ENCODE measurements around the gene GPR89B.

Gene GPR89B

DNA sequence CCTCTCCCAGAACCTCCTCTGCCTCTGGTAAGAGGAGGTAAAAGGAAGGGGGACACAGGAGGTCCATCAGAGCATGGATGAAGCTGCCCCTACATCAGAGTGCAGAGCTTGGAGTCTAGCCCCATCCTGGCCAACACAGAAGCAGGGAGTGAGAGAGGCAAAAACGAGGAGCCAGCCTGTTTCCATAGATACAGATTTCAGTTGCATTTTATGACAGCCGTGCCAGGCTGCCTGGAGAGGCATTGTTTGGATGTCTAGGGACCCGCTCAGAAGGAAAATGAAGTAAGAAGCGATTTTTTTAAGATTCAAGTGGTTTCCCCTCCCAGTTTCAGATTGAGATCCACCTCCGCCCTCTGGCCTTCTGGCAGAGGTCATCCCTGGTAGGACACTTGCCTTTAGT lies 37.1 kb upstream of the GPR89B start:
- TF ChIP-seq CSDC2 (CRISPR knock-in tag; IDR thresholded peaks at IDR 0.05) (no peak), RARB (CRISPR knock-in tag; IDR thresholded peaks at IDR 0.05) (no peak), ESRRG (CRISPR knock-in tag; IDR thresholded peaks at IDR 0.05) (no peak), GLIS3 (CRISPR knock-in tag; IDR thresholded peaks at IDR 0.05) (no peak), BACH2 (CRISPR knock-in tag; IDR thresholded peaks at IDR 0.05; ENCODE audit: borderline replicate concordance) (no peak)
- TF ChIP-seq, protein P1, sequence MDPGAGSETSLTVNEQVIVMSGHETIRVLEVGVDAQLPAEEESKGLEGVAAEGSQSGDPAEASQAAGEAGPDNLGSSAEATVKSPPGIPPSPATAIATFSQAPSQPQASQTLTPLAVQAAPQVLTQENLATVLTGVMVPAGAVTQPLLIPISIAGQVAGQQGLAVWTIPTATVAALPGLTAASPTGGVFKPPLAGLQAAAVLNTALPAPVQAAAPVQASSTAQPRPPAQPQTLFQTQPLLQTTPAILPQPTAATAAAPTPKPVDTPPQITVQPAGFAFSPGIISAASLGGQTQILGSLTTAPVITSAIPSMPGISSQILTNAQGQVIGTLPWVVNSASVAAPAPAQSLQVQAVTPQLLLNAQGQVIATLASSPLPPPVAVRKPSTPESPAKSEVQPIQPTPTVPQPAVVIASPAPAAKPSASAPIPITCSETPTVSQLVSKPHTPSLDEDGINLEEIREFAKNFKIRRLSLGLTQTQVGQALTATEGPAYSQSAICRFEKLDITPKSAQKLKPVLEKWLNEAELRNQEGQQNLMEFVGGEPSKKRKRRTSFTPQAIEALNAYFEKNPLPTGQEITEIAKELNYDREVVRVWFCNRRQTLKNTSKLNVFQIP (CRISPR knock-in tag; IDR thresholded peaks at IDR 0.05; ENCODE audit: borderline replicate concordance, low read depth) = no peak

DNA sequence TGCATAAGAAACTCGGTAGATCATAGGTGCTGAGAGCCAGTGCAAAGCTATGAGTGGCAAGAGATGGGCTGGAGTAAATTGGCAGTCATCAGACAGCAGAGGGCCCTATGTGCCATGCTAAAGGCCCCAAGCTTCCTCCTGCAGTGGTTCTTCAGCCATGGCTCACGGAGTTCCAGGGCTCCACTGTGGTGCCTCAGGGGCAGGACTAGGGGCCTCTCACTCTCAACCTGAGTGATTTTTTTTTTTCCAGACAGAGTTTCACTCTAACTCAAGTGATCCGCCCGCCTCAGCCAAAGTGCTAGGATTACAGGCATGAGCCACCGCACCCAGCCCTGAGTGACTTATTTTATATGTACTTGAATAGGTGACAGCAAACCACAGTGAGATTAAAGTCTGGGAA lies 36.0 kb upstream of the GPR89B start:
- ATAC-seq = peak; percentile 63
- TF ChIP-seq ZNF70 (CRISPR knock-in tag; IDR thresholded peaks at IDR 0.05) (no peak), ZFP30 (CRISPR knock-in tag; IDR thresholded peaks at IDR 0.05) (no peak), ESRRG (CRISPR knock-in tag; IDR thresholded peaks at IDR 0.05) (no peak), RARB (CRISPR knock-in tag; IDR thresholded peaks at IDR 0.05) (no peak), BACH2 (CRISPR knock-in tag; IDR thresholded peaks at IDR 0.05; ENCODE audit: borderline replicate concordance) (no peak), ZNF8 (CRISPR knock-in tag; IDR thresholded peaks at IDR 0.05) (no peak), TOX (CRISPR knock-in tag; IDR thresholded peaks at IDR 0.05; ENCODE audit: borderline replicate concordance) (no peak), ARNTL (CRISPR knock-in tag; IDR thresholded peaks at IDR 0.05; ENCODE audit: borderline replicate concordance, low read depth) (no peak), OSR1 (CRISPR knock-in tag; IDR thresholded peaks at IDR 0.05) (no peak), ZC3H10 (CRISPR knock-in tag; IDR thresholded peaks at IDR 0.05) (no peak)
- TF ChIP-seq, protein P2, sequence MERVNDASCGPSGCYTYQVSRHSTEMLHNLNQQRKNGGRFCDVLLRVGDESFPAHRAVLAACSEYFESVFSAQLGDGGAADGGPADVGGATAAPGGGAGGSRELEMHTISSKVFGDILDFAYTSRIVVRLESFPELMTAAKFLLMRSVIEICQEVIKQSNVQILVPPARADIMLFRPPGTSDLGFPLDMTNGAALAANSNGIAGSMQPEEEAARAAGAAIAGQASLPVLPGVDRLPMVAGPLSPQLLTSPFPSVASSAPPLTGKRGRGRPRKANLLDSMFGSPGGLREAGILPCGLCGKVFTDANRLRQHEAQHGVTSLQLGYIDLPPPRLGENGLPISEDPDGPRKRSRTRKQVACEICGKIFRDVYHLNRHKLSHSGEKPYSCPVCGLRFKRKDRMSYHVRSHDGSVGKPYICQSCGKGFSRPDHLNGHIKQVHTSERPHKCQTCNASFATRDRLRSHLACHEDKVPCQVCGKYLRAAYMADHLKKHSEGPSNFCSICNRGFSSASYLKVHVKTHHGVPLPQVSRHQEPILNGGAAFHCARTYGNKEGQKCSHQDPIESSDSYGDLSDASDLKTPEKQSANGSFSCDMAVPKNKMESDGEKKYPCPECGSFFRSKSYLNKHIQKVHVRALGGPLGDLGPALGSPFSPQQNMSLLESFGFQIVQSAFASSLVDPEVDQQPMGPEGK (CRISPR knock-in tag; IDR thresholded peaks at IDR 0.05; ENCODE audit: borderline replicate concordance) = no peak
- TF ChIP-seq, protein P3, sequence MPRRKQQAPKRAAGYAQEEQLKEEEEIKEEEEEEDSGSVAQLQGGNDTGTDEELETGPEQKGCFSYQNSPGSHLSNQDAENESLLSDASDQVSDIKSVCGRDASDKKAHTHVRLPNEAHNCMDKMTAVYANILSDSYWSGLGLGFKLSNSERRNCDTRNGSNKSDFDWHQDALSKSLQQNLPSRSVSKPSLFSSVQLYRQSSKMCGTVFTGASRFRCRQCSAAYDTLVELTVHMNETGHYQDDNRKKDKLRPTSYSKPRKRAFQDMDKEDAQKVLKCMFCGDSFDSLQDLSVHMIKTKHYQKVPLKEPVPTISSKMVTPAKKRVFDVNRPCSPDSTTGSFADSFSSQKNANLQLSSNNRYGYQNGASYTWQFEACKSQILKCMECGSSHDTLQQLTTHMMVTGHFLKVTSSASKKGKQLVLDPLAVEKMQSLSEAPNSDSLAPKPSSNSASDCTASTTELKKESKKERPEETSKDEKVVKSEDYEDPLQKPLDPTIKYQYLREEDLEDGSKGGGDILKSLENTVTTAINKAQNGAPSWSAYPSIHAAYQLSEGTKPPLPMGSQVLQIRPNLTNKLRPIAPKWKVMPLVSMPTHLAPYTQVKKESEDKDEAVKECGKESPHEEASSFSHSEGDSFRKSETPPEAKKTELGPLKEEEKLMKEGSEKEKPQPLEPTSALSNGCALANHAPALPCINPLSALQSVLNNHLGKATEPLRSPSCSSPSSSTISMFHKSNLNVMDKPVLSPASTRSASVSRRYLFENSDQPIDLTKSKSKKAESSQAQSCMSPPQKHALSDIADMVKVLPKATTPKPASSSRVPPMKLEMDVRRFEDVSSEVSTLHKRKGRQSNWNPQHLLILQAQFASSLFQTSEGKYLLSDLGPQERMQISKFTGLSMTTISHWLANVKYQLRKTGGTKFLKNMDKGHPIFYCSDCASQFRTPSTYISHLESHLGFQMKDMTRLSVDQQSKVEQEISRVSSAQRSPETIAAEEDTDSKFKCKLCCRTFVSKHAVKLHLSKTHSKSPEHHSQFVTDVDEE (CRISPR knock-in tag; IDR thresholded peaks at IDR 0.05) = no peak
- TF ChIP-seq, protein P1 (CRISPR knock-in tag; IDR thresholded peaks at IDR 0.05; ENCODE audit: borderline replicate concordance, low read depth) = no peak
- TF ChIP-seq, protein P4, sequence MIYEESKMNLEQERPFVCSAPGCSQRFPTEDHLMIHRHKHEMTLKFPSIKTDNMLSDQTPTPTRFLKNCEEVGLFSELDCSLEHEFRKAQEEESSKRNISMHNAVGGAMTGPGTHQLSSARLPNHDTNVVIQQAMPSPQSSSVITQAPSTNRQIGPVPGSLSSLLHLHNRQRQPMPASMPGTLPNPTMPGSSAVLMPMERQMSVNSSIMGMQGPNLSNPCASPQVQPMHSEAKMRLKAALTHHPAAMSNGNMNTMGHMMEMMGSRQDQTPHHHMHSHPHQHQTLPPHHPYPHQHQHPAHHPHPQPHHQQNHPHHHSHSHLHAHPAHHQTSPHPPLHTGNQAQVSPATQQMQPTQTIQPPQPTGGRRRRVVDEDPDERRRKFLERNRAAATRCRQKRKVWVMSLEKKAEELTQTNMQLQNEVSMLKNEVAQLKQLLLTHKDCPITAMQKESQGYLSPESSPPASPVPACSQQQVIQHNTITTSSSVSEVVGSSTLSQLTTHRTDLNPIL (CRISPR knock-in tag; IDR thresholded peaks at IDR 0.05; ENCODE audit: low read depth) = no peak

More for the DNA sequence above, 37.1 kb upstream of the GPR89B start:
- no peak for ATAC-seq

DNA sequence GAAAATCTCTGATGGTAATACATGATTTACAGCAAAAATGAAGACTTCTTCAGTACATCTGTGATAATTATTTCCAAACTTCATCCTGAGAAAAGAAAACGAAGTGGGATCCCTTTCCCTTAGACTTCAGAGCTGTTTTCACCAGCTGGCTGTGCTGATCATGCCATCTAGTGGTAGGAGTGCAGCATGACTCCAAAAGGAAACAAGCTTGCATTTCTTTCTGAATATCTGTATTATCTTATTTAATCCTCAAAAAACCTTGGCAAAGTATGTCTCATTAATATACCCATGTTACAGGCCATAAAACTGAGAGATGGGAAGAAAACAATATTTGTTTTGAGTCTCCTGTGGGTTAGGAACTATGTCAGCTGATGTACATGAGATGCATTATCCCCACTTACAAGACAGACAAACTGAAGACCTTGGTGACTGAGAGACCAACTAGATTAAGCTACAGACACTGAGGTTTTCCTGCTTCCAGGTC lies 35.4 kb upstream of the GPR89B start:
- TF ChIP-seq PPARA (CRISPR knock-in tag; IDR thresholded peaks at IDR 0.05; ENCODE audit: borderline replicate concordance) = no peak
- TF ChIP-seq TCF4 (CRISPR knock-in tag; IDR thresholded peaks at IDR 0.05; ENCODE audit: borderline replicate concordance) = no peak
- TF ChIP-seq, protein P5, sequence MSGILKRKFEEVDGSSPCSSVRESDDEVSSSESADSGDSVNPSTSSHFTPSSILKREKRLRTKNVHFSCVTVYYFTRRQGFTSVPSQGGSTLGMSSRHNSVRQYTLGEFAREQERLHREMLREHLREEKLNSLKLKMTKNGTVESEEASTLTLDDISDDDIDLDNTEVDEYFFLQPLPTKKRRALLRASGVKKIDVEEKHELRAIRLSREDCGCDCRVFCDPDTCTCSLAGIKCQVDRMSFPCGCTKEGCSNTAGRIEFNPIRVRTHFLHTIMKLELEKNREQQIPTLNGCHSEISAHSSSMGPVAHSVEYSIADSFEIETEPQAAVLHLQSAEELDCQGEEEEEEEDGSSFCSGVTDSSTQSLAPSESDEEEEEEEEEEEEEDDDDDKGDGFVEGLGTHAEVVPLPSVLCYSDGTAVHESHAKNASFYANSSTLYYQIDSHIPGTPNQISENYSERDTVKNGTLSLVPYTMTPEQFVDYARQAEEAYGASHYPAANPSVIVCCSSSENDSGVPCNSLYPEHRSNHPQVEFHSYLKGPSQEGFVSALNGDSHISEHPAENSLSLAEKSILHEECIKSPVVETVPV (CRISPR knock-in tag; IDR thresholded peaks at IDR 0.05) = no peak
- TF ChIP-seq, protein P3 (CRISPR knock-in tag; IDR thresholded peaks at IDR 0.05) = no peak
- no peak for TF ChIP-seq GLIS3 (CRISPR knock-in tag; IDR thresholded peaks at IDR 0.05)
- no peak for TF ChIP-seq CSDC2 (CRISPR knock-in tag; IDR thresholded peaks at IDR 0.05)
- no peak for TF ChIP-seq ZNF8 (CRISPR knock-in tag; IDR thresholded peaks at IDR 0.05)
- no peak for TF ChIP-seq ARNTL (CRISPR knock-in tag; IDR thresholded peaks at IDR 0.05; ENCODE audit: borderline replicate concordance, low read depth)
- TF ChIP-seq SNAI2 (CRISPR knock-in tag; IDR thresholded peaks at IDR 0.05) = no peak
- no peak for TF ChIP-seq ESRRG (CRISPR knock-in tag; IDR thresholded peaks at IDR 0.05)
- ATAC-seq = peak; percentile 66
